Stimulated activated CD8-positive, alpha-beta memory T cell treated with anti-CD3 and anti-CD28 coated beads, Interleukin-15, amount 100 ng/mL, for 4 hours (primary cell): ENCODE measurements around the gene RASAL2.
A peak's percentile ranks its signal among the peaks of the same experiment; 100 is the strongest.

Experiments
- DNase-seq, 2 donors: peaks; one replicate each; pipeline ENCODE4 v3.0.0-alpha.2; 2020; ENCODE audit warnings: low read depth in 2 of 2

Gene RASAL2

DNA sequence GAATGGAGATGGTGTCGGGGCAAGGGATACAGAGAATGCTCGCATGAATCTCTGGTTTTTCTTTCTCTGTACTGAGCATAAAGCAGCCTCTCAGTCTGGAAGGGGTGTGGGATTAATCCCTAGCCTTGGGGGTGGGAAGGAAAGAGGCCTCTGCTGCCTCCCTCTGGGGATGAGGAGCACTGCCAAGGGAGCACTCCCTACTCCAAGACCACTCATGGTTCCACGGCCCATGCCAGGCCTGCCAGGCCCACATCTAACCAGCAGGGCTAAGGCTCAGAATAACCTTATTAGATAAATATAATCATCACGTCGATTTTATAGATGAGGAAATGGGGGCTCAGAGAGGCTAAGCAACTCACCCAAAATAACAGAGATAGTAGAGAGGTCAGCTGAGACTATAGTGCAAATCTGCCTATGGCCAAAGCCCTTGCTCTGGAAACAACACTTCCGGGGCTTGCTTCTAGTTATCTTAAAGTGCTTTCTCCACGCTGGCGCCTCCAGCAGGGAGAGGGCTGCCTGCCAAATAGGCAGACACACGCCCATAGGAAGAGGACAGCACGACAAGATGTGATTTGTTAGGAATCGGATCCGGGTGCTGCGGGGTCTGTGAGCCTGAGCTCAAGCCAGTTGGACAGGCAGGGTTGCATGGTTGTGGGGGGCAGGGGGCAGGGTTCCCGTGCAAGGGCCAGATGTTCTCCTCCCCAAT lies 419.5 kb downstream of the RASAL2 start:
- DNase-seq: no peak

DNA sequence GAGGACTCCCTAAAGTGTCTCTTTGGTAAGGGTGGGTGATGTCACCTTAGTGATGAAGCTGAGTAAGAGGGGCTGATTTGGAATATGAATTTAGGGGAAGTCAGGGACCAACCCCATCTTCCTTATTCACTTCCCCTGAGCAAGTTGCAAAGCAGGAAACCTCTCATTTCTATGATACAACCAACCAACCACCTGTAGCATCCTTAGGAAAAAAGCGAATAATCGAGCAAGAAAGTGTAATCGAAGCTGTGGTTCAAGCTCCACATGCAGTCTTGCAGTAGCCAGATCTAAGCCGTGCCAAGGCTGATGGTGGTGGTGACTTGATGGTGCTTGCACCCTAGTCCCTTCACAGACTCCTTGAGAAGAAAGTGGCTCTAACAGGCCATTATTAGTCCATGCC lies 422.2 kb downstream of the RASAL2 start:
- DNase-seq: no peak

DNA sequence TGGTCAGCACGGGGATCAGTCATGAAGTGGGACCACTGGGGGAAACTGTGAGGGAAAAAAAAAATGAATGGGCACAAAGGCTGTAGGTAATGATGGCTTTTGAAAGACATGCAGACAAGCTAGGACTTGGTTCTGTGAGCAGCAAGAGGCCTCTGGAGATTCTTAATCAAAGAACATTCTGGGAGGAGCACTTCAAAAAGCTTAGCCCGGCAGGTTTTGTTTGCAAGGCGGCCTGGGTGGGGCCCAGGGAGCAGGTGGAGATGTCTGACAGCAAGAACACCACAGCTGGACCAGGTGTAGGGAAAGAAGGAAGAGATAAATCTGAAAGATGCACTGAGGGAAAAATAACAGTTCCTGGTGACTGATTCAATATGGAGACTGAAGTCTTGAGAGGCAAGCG lies 425.0 kb downstream of the RASAL2 start:
- no peak for DNase-seq

- DNase-seq: no peak
Observed at GRCh38 chr1:178520803-178521202, 426.9 kb downstream of the RASAL2 start.

- DNase-seq: no peak
Observed at GRCh38 chr1:178521241-178521640, 427.3 kb downstream of the RASAL2 start.

GRCh38 chr1:178527117-178527516 lies 433.2 kb downstream of the RASAL2 start:
- no peak for DNase-seq

DNA sequence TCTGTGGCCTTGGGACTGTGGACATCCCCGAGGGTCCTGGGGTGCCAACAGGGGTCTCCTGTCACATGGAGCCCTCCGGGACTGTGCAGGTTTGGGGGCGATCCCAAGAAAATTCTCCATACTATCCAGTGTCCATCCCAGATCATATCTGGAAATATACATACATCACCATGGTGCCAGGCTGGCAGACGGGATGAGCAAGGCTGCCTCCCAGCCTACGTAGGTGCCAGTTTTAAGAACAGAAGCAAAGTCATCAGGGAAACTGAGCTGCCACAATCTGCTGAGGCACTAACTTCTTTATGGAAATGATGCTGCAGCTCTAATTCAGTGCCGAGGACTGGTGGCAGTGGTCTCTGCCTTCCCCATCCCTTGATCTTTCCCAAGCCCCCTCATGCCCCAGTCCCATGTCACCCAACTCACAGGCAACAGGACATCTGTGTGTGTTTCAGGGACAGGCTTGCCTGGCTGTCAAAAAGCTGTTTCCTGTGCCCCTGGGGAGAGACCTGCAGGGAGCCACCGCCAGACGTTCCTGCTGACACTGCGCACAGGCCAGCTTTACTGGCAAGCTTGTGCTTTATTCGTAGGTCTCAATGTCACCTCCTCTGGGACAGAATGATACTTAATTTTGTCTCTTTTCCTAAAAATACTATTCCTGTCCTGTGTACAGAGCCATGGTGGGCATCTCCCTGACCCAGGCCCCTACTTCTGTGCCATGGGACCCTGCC lies 434.5 kb downstream of the RASAL2 start:
- DNase-seq: no peak

GRCh38 chr1:178528953-178529335 lies 435.0 kb downstream of the RASAL2 start:
- no peak for DNase-seq

- no peak for DNase-seq
Observed at GRCh38 chr1:178529364-178530036, 435.6 kb downstream of the RASAL2 start.

DNA sequence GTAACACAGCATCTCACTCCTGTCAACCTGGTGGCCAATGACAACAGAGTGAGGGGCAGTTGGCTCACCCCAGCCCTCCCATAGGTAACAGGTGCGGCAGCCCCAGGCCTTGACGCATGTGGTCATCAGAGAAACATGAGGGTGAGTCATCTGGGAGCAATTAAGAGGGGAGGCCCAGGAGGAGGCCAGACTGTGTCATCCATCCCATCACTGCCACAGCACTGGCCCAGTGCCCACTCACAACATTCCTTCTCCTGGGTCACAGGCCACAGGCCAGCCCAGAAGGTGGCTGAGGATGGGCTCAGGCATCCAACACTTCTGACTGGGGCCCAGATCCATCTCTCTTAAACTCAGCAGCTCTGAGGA lies 436.1 kb downstream of the RASAL2 start:
- no peak for DNase-seq

- DNase-seq: no peak
Observed at GRCh38 chr1:178530502-178530901, 436.6 kb downstream of the RASAL2 start.

GRCh38 chr1:178531887-178532286 lies 438.0 kb downstream of the RASAL2 start:
- no peak for DNase-seq

GRCh38 chr1:178532392-178532791 lies 438.5 kb downstream of the RASAL2 start:
- peak; percentile 25 to 36 for DNase-seq

DNA sequence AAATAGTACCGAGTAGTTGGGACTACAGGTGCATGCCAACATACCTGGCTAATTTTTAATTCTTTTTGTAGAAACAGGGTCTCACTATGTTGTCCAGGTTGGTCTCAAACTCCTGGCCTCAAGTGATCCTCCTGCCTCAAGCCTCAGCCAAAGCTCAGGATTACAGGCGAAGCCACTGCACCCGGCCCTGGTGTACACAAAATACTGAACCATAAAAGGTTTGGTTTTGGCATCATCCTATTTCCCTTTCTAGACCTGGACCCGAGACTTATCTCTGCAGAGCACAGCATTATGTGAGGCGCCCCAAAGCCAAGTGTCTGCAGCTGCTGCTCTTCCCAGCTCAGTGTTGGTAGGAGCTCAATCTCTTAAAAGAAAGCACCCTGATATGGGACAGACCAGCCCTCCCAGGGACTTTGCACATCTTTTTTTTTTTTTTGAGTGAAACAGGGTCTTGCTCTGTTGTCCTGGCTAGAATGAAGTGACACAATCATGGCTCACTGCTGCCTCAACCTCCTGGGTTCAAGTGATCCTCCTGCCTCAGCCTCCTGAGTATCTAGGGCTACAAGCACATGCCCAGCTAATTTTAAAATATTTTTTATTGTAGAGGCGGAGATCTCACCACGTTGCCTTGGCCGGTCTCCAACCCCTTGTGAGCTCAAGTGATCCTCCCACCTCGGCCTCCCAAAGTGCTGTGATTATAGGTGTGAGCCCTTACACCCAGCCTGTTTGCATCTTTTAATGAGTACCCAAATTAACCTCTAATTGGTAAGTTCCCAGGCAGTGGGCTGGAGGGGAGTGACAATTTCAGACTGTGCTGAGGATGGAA lies 439.4 kb downstream of the RASAL2 start:
- DNase-seq: no peak
